ENCODE data around the gene CNN3. TPM values are rescaled to one million over a fixed set of nuclear protein-coding genes. Genes with fewer than 3 reads are reported as not detected.
A peak's percentile ranks its signal among the peaks of the same experiment; 100 is the strongest.

CNN3 gene
- total and polyA plus RNA-seq, 2 donors = 163 to 350 TPM

DNA sequence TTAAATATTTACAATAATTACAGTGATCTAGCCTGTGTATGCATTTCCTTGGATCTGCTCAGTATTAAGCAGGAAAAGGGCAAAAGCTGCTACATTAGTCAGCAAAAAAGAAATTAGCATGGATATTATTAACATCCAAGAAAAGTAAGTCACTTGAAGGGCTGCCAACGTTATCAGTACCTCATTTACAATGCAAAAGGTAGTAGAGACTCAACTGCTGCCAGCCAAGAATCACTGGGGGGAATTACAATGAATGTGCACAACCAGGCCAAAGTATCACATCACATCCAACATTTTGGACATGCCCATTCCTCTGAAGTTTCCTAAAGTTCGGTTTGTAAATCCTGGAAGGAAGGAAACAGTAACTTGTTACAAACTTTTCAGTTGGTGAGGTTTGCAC is 1.9 kb downstream of the CNN3 start:
- DNase-seq (ENCODE audit: extremely low spot score) = no peak
- 5% methylated on average over 2 of the region's 2 CpGs for WGBS
- Histone ChIP-seq H3K4me1 (ENCODE audit: insufficient read depth) (peaks cover 2% of the 10 kb centered on the region), H3K4me3 (ENCODE audit: low read depth, low read length) (peak overlapping the region; percentile 85), H3K27ac (ENCODE audit: low read depth) (no peak overlapping the region), H3K36me3 (ENCODE audit: insufficient read depth) (no peaks in the 10 kb centered on the region)

DNA sequence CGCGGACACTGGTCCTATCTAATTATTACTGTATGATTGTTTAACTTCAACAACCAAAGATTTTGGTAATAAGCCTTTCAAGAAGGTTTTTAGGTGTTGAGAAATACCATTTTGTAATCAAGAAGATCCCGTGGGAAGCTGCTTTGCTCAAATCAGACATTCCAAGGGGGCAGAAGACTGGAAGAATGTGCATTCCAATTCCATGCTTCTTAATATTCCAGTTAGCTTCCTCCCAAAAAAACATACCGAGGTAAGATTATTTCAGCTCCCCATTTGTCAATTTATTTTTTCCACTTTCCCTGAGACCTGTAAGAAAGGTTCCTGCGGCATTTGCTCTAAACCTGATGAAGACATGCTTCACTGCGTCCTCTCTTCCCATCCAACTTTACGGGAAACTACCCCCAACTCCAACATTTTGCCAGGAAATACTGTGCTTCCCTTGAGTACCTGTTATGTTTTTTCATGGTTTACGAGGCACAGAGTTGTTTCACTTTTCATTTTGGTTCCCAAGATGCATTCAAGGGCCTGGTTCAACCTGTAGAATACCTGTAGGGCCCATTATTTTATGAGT is 4.1 kb downstream of the CNN3 start:
- peaks cover 2% of the 10 kb centered on the region for H3K4me1 ChIP-seq (ENCODE audit: insufficient read depth)
- no peaks in the 10 kb centered on the region for H3K36me3 ChIP-seq (ENCODE audit: insufficient read depth)
- H3K27ac ChIP-seq (ENCODE audit: low read depth) = peak overlapping the region; percentile 24
- WGBS = 59% methylated on average over 8 of the region's 8 CpGs
- DNase-seq (ENCODE audit: extremely low spot score) = no peak
- H3K4me3 ChIP-seq (ENCODE audit: low read depth, low read length) = peak overlapping the region; percentile 24

DNA sequence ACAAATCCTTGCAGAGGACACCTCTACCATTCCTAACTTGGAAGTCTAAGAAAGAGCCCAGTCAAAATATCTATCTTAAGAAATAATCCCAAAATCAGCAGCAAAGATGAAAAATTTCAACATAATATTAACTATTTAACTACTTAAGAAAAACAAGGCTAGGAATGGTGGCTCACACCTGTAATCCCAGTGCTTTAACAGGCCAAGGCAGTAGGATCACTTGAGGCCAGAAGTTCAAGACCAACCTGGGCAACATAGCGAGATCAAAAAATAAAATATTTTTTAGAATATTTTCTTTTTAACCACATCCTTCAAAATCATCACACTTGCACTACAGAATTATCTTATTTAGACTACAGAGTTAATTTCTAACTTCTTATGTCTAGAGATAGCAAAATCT is 4.9 kb downstream of the CNN3 start:
- DNase-seq (ENCODE audit: extremely low spot score) = no peak
- Histone ChIP-seq H3K4me3 (ENCODE audit: low read depth, low read length) (no peak overlapping the region), H3K36me3 (ENCODE audit: insufficient read depth) (no peaks in the 10 kb centered on the region), H3K27ac (ENCODE audit: low read depth) (no peak overlapping the region), H3K4me1 (ENCODE audit: insufficient read depth) (peaks cover 2% of the 10 kb centered on the region)
- 91% methylated on average over 1 of the region's 1 CpG for WGBS

DNA sequence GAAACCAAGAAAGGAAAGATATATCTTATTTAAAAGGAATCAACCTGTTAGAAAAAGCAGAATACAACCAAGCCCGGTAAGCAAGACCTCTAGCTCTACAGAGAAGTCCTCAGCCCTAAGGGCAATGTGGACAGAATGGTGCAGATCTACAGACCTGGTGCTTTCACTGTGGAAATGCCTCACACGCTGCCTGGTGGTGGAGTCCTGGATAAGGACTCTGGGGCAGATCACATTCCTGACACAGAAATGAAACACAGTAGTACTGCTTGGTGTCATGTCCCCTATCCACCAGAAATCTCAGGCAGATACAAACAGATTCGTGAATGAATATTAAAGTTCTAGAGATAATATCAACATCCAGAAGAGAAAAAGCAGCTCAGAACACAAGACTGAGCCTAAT is 6.8 kb downstream of the CNN3 start:
- H3K36me3 ChIP-seq (ENCODE audit: insufficient read depth) = no peaks in the 10 kb centered on the region
- WGBS = 53% methylated on average over 3 of the region's 3 CpGs
- H3K4me1 ChIP-seq (ENCODE audit: insufficient read depth) = peaks cover 2% of the 10 kb centered on the region
- no peak for DNase-seq (ENCODE audit: extremely low spot score)
- H3K27ac ChIP-seq (ENCODE audit: low read depth) = no peak overlapping the region
- H3K4me3 ChIP-seq (ENCODE audit: low read depth, low read length) = no peak overlapping the region

DNA sequence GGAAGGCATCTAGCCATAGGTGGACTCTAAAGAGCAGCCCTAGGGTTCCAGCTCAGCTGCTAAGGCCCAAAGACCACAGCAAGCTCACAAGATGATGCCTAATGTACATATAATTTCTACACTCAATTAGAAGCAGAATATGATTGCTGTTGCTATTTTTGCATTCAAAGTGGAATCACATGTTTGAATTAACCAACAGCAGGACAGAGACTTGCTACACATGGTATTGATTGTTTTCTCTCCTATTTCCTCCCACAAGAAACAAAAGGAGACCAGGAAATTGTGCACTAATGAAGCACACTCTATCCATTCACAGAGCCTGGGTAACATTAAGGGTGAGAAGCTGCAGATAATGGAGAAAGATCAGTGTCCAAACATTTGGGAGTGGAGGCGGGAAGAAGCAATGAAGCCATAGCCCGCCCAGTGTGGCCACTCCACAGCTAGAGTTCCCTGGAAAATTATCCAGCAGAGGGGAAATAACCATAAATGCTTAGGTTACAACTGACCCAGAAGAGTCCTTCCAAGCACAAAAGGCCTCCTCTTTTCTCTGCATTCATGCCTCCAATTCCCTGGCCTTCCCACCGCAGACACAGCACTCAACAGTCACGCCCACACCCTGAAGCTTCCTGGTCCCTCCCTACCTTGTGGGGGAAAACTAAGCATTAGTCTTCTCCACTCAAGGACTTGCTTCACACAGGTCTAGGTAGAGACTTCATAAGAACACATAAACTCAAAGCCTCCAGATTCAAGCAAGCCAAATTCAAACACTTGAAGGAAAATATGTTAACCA is 7.5 kb downstream of the CNN3 start:
- H3K4me1 ChIP-seq (ENCODE audit: insufficient read depth) = peaks cover 2% of the 10 kb centered on the region
- no peak for DNase-seq (ENCODE audit: extremely low spot score)
- H3K36me3 ChIP-seq (ENCODE audit: insufficient read depth) = no peaks in the 10 kb centered on the region
- no peak overlapping the region for H3K27ac ChIP-seq (ENCODE audit: low read depth)
- WGBS = 78% methylated on average over 4 of the region's 4 CpGs
- H3K4me3 ChIP-seq (ENCODE audit: low read depth, low read length) = no peak overlapping the region

DNA sequence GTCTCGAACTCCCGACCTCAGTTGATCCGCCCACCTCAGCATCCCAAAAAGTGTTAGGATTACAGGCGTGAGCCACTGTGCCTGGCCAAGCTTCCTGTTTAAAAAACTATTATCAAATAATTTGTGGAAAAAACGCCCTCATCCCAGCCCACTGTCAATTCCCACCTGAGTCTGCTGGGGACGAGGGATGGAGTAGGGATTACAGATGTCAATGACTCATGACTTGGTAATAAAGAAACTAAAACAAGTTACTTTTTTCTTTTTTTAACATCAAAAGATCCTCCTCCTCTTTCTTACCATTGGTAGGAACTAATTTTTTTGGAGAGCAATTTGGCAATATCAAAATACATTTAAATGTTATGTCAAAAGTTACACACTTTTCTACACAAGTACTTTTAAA is 9.7 kb downstream of the CNN3 start:
- Histone ChIP-seq H3K4me1 (ENCODE audit: insufficient read depth) (no peaks in the 10 kb centered on the region), H3K36me3 (ENCODE audit: insufficient read depth) (no peaks in the 10 kb centered on the region), H3K4me3 (ENCODE audit: low read depth, low read length) (no peak overlapping the region), H3K27ac (ENCODE audit: low read depth) (no peak overlapping the region)
- DNase-seq (ENCODE audit: extremely low spot score) = no peak
- 78% methylated on average over 6 of the region's 6 CpGs for WGBS

DNA sequence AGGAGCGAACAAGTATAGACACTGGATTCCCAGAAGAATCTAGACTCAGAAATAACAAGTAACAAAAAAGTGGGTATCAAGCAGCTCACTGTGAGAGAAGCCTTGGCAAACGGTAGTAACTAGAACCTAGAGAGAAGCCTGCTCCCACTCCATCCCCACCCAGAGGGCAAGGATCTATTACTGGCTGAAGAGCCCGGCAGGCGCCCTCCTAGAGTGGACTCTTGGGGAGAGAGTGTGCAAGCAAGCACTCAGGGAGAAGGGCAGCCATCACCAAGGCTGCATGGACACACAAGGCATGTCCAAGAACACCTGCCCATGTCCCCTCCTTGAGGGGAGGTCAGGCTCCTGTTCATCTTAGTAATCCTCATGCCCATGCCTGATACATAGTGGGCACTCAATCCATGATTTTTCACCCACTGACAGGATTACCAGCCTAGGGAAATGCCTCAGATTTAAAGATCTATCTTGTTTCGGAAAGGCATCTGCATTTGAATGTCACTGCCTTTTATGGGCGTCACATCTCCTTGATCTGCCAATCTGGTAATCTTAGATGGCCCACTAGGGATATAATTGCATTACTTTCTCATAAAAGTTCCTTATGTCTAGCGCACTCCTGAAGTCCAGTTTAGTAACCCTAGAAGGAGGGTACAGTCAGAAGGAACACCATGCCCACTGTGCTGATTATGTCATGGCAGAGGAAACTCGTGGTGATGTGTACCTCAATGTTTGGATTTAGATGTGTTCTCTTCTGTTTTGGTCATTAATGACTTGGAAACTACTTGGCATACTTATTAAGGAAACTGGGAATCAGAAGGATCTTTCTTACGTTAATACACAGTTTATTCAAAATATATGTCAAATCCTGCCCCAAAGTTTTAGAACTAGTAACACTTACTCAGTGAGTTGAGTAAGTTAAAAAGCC is 14.4 kb downstream of the CNN3 start:
- H3K27ac ChIP-seq (ENCODE audit: low read depth) = no peak overlapping the region
- H3K36me3 ChIP-seq (ENCODE audit: insufficient read depth) = no peaks in the 10 kb centered on the region
- H3K4me3 ChIP-seq (ENCODE audit: low read depth, low read length) = no peak overlapping the region
- 53% methylated on average over 9 of the region's 9 CpGs for WGBS
- H3K4me1 ChIP-seq (ENCODE audit: insufficient read depth) = peaks cover 2% of the 10 kb centered on the region
- no peak for DNase-seq (ENCODE audit: extremely low spot score)

DNA sequence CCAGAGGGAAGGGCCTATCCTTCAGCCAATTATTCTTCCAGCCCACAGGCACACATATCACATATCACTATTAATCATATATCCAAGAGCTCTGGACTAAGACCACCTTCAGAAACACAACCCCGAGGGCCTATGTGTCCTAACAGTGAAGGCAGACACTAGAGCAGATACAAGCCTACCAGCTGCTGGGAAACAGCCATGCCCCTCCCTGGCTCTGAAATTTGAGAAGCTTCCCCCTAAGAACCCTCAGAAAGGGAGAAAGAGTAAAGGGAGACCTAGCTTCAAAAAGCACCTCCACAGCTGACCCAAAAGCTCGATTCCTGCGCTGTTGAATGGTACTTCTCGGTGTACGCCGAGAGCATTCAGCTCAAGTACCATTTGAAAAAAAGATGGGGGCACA is 17.4 kb downstream of the CNN3 start:
- H3K27ac ChIP-seq (ENCODE audit: low read depth) = no peak overlapping the region
- peaks cover 2% of the 10 kb centered on the region for H3K4me1 ChIP-seq (ENCODE audit: insufficient read depth)

DNA sequence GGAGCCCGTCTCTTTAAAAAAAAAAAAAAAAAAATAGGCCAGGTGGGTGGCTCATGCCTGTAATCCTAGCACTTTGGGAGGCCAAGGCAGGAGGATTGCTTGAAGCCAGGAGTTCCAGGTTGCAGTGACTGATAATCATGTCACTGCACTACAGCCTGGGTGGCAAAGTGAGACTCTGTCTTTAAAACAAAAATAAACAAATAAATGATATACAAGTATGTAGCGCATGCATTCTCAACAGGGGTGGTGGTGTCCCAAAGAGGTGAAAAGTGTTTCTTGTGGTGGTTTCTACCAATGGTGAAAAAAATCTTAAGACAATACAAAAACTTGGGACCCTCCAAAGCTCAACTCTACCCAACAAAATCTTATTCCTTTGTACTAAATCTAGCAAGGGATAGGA is 17.9 kb downstream of the CNN3 start:
- no peak for DNase-seq (ENCODE audit: extremely low spot score)
- Histone ChIP-seq H3K4me3 (ENCODE audit: low read depth, low read length) (no peak overlapping the region), H3K27ac (ENCODE audit: low read depth) (no peak overlapping the region), H3K4me1 (ENCODE audit: insufficient read depth) (peaks cover 2% of the 10 kb centered on the region), H3K36me3 (ENCODE audit: insufficient read depth) (no peaks in the 10 kb centered on the region)
- 95% methylated on average over 2 of the region's 2 CpGs for WGBS

More for the DNA sequence above, 17.4 kb downstream of the CNN3 start:
- H3K4me3 ChIP-seq (ENCODE audit: low read depth, low read length) = no peak overlapping the region
- H3K36me3 ChIP-seq (ENCODE audit: insufficient read depth) = no peaks in the 10 kb centered on the region
- 81% methylated on average over 6 of the region's 6 CpGs for WGBS
- DNase-seq (ENCODE audit: extremely low spot score) = no peak

DNA sequence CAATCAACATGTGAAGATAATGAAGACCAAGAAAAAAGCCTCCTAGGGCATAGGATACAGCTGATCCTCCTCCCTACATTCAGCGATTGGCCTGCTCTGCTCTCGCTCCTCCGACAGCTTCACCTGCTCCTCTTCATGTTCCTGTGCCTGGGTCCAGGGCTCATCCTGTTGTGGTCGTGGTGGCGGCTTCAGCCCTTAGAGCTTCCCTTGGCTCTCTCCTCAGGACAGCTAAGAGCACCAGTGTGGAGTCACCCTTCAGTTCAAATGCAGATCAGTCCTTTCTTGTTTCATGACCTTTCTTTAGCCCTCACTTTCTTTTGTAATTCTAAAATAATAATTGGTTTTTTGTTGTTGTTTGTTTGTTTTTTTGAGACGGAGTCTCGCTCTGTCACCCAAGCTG is 18.7 kb downstream of the CNN3 start:
- H3K4me1 ChIP-seq (ENCODE audit: insufficient read depth) = peaks cover 2% of the 10 kb centered on the region
- H3K27ac ChIP-seq (ENCODE audit: low read depth) = no peak overlapping the region
- 87% methylated on average over 7 of the region's 7 CpGs for WGBS
- no peaks in the 10 kb centered on the region for H3K36me3 ChIP-seq (ENCODE audit: insufficient read depth)
- DNase-seq (ENCODE audit: extremely low spot score) = no peak
- H3K4me3 ChIP-seq (ENCODE audit: low read depth, low read length) = no peak overlapping the region

DNA sequence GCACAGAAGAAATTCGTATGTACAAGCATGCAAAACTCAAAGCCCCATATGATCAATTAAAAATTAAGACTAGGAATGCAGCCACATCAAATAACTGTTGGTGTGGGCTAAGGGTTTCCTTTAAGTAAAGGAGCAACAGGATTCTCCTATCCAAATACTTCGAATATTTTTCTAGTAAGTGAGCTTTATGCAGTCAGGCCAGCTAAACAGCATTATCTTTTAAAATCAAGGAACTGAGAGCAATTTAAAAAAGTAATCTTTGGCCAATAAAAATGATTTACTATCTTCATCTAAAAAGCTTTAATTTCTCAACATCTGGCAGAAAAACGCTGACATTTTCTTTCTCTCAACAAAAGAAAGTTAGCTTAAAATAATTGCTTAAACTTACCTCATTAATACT is 19.8 kb downstream of the CNN3 start:
- H3K4me3 ChIP-seq (ENCODE audit: low read depth, low read length) = no peak overlapping the region
- H3K4me1 ChIP-seq (ENCODE audit: insufficient read depth) = peaks cover 2% of the 10 kb centered on the region
- H3K36me3 ChIP-seq (ENCODE audit: insufficient read depth) = no peaks in the 10 kb centered on the region
- 38% methylated on average over 3 of the region's 3 CpGs for WGBS
- no peak overlapping the region for H3K27ac ChIP-seq (ENCODE audit: low read depth)
- no peak for DNase-seq (ENCODE audit: extremely low spot score)

DNA sequence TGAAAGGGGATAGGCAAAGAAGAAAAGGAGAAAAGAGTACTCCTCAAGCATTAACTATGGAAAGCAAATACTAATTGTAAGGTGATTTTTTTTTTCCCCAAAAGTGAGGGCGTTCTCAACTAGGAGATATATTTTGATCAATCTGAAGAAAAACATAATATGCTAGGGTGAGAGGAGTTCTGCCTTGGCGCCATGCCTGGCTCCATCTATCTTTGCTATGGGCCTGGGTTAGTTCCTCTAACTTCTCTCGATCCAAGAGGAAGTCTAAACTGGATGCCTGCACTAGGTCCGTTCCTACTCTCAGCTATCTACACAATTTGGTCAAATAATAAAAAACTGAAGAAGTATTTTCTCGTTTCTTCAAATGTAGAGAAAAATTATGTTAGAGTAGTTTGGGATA is 20.5 kb downstream of the CNN3 start:
- H3K4me1 ChIP-seq (ENCODE audit: insufficient read depth) = peaks cover 2% of the 10 kb centered on the region
- DNase-seq (ENCODE audit: extremely low spot score) = no peak
- 79% methylated on average over 5 of the region's 5 CpGs for WGBS
- no peak overlapping the region for H3K4me3 ChIP-seq (ENCODE audit: low read depth, low read length)
- H3K36me3 ChIP-seq (ENCODE audit: insufficient read depth) = no peaks in the 10 kb centered on the region
- H3K27ac ChIP-seq (ENCODE audit: low read depth) = no peak overlapping the region

DNA sequence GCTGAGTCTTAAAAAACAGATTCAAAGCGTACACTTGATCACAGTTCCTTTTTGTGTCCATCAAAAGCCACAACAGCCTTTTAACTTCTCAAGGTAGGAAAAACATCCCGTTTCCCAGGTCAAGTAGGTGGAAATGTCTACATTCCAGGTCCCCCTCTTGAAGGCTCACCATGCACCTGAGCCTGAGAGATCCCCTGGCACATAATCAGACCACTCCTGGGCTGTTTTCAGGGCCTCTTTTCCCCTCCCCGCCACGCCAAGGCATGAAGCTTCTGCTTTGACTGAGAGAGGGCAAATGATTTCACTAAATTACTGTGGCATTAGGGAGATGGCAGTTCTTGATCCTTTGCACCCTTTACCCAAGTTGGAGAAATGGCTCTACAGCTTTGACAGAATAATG is 21.7 kb downstream of the CNN3 start:
- WGBS = 96% methylated on average over 4 of the region's 4 CpGs
- no peak for DNase-seq (ENCODE audit: extremely low spot score)
- no peaks in the 10 kb centered on the region for H3K4me1 ChIP-seq (ENCODE audit: insufficient read depth)
- no peaks in the 10 kb centered on the region for H3K36me3 ChIP-seq (ENCODE audit: insufficient read depth)
- no peak overlapping the region for H3K27ac ChIP-seq (ENCODE audit: low read depth)
- H3K4me3 ChIP-seq (ENCODE audit: low read depth, low read length) = no peak overlapping the region
